ENCODE results near the gene ATXN1.
A peak's percentile ranks its signal among the peaks of the same experiment; 100 is the strongest.

DNA sequence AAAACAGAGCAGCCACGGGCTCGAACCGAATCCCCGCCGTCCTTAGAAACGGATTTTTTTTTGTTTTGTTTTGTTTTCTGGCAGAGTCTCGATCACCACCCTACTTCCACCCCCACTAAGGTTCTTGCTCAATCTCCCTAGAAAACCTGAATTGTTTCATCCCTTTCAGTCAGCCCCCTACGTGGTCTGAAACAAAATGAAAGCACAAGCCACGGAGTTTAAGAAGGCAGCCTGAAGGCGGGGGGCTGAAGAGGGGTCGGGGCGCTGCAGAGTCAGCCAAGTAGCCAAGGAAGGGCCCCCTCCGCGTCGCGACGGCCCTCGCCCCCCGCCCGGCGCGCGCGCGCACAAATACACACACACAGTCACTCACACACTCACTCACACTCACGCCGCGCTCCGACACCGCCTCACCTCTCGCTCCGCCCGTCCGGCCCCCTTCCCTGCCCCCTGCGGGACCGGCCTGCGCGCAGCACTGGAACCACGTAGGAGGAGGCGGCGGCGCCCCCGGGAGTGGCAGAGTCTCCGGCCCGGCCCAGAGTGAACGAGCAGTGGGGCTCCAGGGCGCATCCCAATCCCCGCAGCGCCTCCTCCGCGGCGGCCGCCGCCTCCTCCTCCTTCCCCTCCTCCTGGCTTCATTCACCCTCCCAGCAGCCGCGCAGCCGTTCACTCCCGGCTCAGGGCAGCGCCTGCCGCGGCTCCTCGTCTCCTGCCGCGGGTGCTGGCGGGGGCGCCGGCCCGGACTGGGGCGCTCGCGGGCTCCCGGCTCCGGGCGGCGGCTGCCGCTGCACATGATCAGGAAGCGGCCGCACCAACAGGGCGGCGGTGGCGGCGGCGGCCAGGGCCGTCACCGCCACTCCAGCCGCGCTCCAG, 1.4 kb downstream of the ATXN1 start:
- TF ChIP-seq, protein P1, sequence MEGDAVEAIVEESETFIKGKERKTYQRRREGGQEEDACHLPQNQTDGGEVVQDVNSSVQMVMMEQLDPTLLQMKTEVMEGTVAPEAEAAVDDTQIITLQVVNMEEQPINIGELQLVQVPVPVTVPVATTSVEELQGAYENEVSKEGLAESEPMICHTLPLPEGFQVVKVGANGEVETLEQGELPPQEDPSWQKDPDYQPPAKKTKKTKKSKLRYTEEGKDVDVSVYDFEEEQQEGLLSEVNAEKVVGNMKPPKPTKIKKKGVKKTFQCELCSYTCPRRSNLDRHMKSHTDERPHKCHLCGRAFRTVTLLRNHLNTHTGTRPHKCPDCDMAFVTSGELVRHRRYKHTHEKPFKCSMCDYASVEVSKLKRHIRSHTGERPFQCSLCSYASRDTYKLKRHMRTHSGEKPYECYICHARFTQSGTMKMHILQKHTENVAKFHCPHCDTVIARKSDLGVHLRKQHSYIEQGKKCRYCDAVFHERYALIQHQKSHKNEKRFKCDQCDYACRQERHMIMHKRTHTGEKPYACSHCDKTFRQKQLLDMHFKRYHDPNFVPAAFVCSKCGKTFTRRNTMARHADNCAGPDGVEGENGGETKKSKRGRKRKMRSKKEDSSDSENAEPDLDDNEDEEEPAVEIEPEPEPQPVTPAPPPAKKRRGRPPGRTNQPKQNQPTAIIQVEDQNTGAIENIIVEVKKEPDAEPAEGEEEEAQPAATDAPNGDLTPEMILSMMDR (IDR thresholded peaks at IDR 0.05): no peak
- TF ChIP-seq, protein P2, sequence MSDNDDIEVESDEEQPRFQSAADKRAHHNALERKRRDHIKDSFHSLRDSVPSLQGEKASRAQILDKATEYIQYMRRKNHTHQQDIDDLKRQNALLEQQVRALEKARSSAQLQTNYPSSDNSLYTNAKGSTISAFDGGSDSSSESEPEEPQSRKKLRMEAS (IDR thresholded peaks at IDR 0.05): peak; percentile 26; the same call in 1 of the 2 replicates
- TF ChIP-seq RAD21 (conservative IDR thresholded peaks at IDR 0.05 in 1 of 2, IDR thresholded peaks at IDR 0.05 in 1 of 2) (no peak; a peak in 1 of 5 replicates), POLR2A (IDR thresholded peaks at IDR 0.05; ENCODE audit: low read length) (peak; percentile 34), KDM5A (IDR thresholded peaks at IDR 0.05) (no peak), RFX5 (IDR thresholded peaks at IDR 0.05) (no peak), BHLHE40 (IDR thresholded peaks at IDR 0.05; ENCODE audit: low read depth, low read length) (no peak), JUNB (IDR thresholded peaks at IDR 0.05) (no peak), CHD4 (IDR thresholded peaks at IDR 0.05; ENCODE audit: borderline replicate concordance) (no peak), MAFK (IDR thresholded peaks at IDR 0.05; ENCODE audit: partially characterized antibody) (no peak), NR3C1 (IDR thresholded peaks at IDR 0.05) (no peak)
- TF ChIP-seq, protein P3, sequence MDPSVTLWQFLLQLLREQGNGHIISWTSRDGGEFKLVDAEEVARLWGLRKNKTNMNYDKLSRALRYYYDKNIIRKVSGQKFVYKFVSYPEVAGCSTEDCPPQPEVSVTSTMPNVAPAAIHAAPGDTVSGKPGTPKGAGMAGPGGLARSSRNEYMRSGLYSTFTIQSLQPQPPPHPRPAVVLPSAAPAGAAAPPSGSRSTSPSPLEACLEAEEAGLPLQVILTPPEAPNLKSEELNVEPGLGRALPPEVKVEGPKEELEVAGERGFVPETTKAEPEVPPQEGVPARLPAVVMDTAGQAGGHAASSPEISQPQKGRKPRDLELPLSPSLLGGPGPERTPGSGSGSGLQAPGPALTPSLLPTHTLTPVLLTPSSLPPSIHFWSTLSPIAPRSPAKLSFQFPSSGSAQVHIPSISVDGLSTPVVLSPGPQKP (IDR thresholded peaks at IDR 0.05; ENCODE audit: low read depth, low read length): no peak
- TF ChIP-seq, protein P4, sequence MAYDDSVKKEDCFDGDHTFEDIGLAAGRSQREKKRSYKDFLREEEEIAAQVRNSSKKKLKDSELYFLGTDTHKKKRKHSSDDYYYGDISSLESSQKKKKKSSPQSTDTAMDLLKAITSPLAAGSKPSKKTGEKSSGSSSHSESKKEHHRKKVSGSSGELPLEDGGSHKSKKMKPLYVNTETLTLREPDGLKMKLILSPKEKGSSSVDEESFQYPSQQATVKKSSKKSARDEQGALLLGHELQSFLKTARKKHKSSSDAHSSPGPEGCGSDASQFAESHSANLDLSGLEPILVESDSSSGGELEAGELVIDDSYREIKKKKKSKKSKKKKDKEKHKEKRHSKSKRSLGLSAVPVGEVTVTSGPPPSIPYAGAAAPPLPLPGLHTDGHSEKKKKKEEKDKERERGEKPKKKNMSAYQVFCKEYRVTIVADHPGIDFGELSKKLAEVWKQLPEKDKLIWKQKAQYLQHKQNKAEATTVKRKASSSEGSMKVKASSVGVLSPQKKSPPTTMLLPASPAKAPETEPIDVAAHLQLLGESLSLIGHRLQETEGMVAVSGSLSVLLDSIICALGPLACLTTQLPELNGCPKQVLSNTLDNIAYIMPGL (CRISPR knock-in tag; IDR thresholded peaks at IDR 0.05; ENCODE audit: borderline replicate concordance): no peak
